GM21825 (cell line): ENCODE results near the gene EDA.

Experiments used
- ATAC-seq: cut with Tn5 transposase; IDR thresholded peaks from one replicate; pipeline ENCODE4 v1.9.1; 2021; ENCODE audit warnings: mild to moderate bottlenecking, moderate library complexity; ENCODE audit not compliant: unreplicated experiment

Gene EDA

GRCh38 chrX:70054391-70054790 is 438.5 kb downstream of the EDA start:
- ATAC-seq: no peak

GRCh38 chrX:70062076-70062475 is 446.2 kb downstream of the EDA start, which contains the start of gene OTUD6A:
TSS of gene OTUD6A (plus strand) at chrX:70062457. CDS start at chrX:70062525, 68 bp downstream.
- no peak for ATAC-seq

DNA sequence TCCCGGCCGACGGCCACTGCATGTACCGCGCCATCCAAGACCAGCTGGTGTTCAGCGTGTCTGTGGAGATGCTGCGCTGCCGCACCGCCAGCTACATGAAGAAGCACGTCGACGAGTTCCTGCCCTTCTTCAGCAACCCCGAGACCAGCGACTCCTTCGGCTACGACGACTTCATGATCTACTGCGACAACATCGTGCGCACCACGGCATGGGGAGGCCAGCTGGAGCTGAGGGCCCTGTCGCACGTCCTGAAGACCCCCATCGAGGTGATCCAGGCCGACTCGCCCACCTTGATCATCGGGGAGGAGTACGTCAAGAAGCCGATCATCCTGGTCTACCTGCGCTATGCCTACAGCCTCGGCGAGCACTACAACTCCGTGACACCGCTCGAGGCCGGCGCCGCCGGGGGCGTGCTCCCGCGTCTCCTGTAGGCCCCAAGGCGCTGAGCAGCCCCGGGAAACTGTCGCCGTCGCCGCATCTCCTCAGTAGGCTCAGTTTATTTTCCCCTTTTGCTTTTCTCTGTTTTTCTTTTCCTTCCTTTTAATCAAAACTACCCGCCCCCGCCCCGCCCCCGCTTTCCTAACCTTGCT is 447.1 kb downstream of the EDA start:
- ATAC-seq: no peak

- ATAC-seq: no peak
Observed at GRCh38 chrX:70066646-70067045, 450.7 kb downstream of the EDA start.

GRCh38 chrX:70079297-70079696 is 463.4 kb downstream of the EDA start:
- no peak for ATAC-seq

DNA sequence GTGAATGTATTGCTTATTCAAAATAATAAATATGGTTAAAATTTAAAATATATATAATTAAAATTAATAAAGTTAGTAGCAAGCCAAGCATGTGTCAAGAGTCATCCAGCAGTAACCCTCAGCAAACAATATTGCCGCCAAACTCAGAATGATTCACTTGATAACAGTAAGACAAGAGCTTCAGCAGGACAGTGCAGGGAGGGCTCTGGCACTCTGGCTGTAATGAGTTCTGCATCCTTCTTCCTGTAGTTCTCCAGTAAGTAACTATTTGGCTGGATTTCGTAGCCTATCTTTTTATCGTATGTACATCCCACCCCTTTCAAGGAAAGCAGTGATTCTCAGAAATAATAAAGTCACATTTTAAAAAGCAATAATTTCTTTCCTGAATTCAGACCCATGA is 464.0 kb downstream of the EDA start:
- ATAC-seq: no peak

DNA sequence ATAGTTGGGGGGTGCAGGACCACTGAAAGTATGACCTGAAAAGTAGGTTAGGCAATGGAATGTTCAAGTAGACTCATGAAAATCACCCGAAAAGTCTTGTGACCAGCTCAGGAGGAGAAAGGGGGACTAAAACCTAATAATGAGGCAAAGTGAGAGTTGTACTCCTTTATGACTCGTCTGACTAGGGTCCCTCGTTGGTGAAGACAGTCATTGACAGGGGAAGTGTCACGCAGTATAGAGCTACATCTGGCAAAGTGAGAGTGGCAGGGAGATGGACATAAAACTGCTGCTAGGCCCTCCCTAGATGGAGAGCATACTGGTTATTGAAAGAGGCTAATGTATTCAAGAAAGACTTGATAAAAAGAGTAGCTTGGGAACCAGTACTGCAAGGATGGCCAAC is 466.8 kb downstream of the EDA start:
- ATAC-seq: no peak

DNA sequence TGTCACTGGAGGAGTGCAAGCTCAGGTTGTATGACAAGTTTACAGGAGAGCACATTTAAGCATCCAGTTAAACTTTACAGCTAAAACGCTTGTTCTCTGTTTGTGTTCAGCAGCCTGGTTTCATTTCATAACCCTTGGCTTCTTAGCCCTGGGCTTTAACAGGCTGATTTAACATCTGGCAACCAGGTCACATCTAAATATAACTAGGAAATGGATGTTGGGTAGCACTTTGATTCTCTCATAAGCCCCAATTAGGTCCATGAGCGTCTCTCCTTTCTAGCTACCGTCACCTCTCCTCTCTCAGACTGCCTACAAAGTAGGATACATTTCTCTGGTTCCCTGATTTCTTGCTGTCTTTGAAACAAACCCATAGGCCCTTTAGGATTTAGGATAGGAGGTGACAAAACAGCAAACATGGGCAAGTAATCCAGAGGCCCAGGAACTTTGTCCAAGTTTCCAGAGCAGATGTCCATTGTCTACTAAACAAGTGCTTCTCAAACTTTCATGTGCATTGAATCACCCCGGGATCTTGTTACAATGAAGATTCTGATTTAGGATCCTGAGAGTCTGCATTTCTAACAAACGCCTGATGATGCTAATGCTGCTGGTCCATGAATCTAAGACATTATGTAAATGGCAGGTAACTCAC is 468.8 kb downstream of the EDA start:
- no peak for ATAC-seq

DNA sequence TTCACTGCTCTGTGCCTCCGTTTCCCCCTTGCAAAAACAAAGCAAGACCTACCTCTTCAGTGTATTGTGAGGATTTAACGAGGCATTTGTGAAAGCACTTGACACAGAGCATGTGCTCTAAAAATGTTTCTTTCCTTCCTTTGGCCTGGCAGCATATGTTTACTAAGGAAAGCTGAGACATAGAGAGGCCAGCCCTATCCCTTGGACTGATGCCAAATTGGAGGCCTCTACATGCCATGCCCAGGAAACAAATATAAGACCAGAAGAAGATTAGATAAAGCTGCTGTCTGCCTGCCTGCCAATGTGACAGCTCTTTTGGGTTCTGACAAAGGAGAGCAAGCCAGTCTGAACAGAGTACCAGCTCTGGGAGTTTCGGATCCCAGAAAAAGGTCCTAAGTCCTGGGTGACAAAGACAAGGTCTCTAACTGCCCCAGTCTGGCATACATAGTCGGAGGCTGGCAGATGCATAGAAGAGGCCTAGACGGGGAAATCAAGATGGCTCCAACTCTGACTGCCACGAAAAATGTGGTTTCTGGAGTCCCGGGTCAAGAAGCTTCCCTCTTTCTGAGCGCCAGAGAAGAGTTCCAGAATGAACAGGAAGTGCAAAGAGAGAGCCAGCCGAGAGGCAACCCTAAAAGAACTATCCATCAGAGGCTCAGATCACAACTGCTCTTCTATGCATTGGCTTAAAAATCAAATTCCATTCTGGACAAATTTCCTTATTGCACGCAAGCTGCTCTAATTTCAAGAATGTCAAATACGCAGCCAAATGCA is 472.1 kb downstream of the EDA start:
- no peak for ATAC-seq

- ATAC-seq: no peak
Observed at GRCh38 chrX:70088751-70089150, 472.8 kb downstream of the EDA start.
